Panc1 (cell line): Measurements from ENCODE around the gene BPIFA1.

Source experiments
- TF ChIP-seq, protein P1 (sequence below), 2 experiments: IDR thresholded peaks; 2 replicates each; pipeline ENCODE4 v1.6.1; 2011 to 2012; ENCODE audit warnings: low read depth in 2 of 2, control low read depth in 1 of 2, low read length in 1 of 2, mild to moderate bottlenecking in 1 of 2, moderate library complexity in 1 of 2; ENCODE audit not compliant: insufficient read depth in 1 of 2
- TF ChIP-seq, protein P2 (sequence below): fragments of 450-650 bp; IDR thresholded peaks from 2 replicates; pipeline ENCODE4 v1.5.1; 2017; ENCODE audit warnings: mild to moderate bottlenecking

DNA sequence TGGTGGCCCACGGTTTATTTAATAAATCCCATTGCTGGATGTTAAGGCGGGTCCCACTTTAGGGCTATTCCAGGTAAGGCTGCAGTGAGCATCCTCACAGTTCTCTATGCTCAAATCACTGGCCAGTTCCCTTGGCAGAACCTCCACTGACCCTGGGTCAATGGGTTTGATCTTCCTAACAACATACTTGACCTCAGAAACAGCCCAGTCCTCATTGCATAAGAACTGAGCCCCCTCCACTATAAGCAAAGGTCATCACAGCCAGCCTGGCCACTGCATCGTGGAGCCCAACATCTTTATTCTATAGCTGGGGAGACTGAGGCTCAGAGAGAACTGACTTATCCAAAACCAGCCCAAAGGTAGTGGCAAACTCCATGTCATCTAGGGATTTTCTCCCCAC, 42.9 kb downstream of the BPIFA1 start:
- TF ChIP-seq, protein P1, sequence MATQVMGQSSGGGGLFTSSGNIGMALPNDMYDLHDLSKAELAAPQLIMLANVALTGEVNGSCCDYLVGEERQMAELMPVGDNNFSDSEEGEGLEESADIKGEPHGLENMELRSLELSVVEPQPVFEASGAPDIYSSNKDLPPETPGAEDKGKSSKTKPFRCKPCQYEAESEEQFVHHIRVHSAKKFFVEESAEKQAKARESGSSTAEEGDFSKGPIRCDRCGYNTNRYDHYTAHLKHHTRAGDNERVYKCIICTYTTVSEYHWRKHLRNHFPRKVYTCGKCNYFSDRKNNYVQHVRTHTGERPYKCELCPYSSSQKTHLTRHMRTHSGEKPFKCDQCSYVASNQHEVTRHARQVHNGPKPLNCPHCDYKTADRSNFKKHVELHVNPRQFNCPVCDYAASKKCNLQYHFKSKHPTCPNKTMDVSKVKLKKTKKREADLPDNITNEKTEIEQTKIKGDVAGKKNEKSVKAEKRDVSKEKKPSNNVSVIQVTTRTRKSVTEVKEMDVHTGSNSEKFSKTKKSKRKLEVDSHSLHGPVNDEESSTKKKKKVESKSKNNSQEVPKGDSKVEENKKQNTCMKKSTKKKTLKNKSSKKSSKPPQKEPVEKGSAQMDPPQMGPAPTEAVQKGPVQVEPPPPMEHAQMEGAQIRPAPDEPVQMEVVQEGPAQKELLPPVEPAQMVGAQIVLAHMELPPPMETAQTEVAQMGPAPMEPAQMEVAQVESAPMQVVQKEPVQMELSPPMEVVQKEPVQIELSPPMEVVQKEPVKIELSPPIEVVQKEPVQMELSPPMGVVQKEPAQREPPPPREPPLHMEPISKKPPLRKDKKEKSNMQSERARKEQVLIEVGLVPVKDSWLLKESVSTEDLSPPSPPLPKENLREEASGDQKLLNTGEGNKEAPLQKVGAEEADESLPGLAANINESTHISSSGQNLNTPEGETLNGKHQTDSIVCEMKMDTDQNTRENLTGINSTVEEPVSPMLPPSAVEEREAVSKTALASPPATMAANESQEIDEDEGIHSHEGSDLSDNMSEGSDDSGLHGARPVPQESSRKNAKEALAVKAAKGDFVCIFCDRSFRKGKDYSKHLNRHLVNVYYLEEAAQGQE (IDR thresholded peaks at IDR 0.05; ENCODE audit: insufficient read depth in 1 of 2, low read depth in 2 of 2, low read length in 1 of 2), result no peak
- TF ChIP-seq, protein P2, sequence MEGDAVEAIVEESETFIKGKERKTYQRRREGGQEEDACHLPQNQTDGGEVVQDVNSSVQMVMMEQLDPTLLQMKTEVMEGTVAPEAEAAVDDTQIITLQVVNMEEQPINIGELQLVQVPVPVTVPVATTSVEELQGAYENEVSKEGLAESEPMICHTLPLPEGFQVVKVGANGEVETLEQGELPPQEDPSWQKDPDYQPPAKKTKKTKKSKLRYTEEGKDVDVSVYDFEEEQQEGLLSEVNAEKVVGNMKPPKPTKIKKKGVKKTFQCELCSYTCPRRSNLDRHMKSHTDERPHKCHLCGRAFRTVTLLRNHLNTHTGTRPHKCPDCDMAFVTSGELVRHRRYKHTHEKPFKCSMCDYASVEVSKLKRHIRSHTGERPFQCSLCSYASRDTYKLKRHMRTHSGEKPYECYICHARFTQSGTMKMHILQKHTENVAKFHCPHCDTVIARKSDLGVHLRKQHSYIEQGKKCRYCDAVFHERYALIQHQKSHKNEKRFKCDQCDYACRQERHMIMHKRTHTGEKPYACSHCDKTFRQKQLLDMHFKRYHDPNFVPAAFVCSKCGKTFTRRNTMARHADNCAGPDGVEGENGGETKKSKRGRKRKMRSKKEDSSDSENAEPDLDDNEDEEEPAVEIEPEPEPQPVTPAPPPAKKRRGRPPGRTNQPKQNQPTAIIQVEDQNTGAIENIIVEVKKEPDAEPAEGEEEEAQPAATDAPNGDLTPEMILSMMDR, result no peak
